GM12872 (cell line): Measurements from ENCODE around the gene LPAR3.

Experiments used
- CTCF ChIP-seq: IDR thresholded peaks from 3 replicates; pipeline ENCODE4 v1.5.1; 2011; ENCODE audit warnings: low read depth, mild to moderate bottlenecking, low read length, moderate library complexity; ENCODE audit not compliant: insufficient read depth

Gene LPAR3

GRCh38 chr1:84845357-84845756, 47.6 kb downstream of the LPAR3 start:
- no peak for TF ChIP-seq CTCF

DNA sequence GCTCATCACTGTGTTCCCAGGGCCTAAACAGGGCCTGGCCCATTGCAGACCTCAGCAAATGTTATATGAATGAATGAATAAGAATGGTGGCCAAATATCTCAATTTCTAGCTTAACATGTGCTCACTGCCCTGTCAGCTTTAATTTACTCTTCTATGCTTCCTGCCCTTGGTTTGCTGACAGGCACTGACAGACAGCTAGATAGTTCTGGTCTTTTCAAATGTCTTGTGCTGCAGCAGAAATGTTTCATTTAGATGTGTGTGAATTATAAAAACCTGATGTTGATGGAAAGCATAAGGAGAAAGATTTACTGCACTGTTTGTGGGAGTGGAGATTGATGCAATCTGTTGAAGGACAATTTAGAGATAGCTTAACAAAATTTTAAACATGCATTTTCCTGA, 48.9 kb downstream of the LPAR3 start:
- no peak for TF ChIP-seq CTCF

- TF ChIP-seq CTCF = no peak
Observed at GRCh38 chr1:84842748-84843231, 50.2 kb downstream of the LPAR3 start.

DNA sequence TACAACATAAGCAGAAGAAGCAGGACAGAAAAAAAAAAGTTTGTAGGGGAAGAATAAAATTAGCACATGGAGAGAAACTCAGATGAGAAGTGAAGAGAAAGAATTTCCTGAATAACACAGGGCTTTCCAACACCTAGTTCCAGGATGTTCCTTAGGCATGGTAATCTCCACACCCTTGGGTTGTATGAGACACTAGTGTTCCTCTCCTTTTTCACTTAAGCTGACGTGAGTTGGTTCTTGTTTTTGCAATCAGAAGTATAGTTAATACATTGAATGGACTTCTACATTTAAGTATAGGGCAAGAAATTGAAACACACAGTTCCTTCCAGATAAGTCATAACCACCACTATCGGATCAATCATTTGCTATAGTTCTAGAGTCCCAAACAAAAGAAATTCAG, 51.0 kb downstream of the LPAR3 start:
- no peak for TF ChIP-seq CTCF

- no peak for TF ChIP-seq CTCF
Observed at GRCh38 chr1:84840346-84840745, 52.7 kb downstream of the LPAR3 start.

- TF ChIP-seq CTCF = no peak
Observed at GRCh38 chr1:84839544-84839943, 53.5 kb downstream of the LPAR3 start.

DNA sequence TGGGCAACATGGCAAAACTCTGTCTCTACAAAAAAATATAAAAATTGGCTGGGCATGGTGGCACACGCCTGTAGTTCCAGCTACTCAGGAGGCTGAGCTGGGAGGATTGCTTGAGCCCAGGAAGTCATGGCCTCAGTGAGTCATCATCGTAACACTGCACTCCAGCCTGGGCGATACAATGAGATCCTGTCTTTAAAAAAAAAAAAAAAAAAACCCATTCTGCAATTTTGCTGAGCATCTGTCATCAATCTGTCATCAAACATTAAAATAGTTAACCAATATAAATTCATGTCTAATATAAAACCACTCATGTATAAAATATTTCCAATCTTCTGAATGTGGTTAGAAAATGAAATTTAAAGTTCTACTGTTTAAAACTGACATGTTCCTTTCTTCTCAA, 56.9 kb downstream of the LPAR3 start:
- no peak for TF ChIP-seq CTCF

DNA sequence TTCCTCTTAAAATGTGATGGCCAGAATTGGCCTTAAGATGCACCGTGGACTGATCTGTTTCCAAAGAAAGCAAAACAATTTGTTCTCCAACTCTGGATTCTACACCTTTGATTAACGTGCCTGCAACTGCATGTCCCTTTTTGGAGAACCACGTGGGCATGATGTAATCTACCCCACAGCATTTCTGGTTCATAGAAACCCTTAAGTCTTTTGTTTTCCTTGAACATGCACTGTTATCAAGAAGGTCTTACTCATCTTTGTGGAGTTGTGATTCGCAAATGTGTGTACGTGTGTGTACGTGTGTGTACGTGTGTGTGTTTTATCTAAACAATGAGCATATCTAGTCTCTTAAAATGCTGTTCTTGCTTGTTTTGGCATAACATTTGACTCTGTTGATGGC, 57.8 kb downstream of the LPAR3 start:
- TF ChIP-seq CTCF = no peak
